NCI-H345 treated with DMSO at 0.1 percent for 48 hours (cell line): Measurements from ENCODE around the gene MTA2.

Experiments
- DNase-seq: peaks from one replicate; lab custom pipeline; 2025; ENCODE audit not compliant: unreplicated experiment; lab: John Stamatoyannopoulos, UW

Gene MTA2

DNA sequence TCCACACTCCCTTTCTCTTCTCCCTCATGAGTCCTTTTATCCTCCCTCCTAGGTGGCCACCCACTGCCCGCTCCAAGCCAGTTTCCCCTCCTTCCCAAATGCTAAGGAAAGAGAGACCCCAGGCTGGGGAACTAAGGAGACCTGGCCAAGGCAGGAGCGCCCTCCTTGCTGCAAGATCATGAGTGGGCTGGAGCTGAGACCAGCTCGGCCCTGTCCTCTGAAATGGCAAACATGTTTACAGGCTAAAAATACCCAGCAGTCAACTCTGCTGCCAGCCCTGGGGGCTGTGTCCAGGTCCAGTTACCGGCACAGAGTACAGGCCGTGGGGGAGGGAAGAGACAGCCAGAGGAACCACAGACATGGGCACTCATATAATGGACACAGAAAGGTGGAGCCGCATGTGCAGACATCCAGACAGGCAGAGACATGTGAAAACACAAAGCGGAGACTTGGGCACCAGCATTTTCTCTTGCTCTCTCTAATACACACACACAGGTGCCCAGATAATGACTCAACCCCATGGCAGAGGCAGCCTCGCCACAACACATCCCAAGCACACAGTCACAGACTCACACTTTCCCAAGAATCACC is 53.9 kb downstream of the MTA2 start:
- DNase-seq = no peak

DNA sequence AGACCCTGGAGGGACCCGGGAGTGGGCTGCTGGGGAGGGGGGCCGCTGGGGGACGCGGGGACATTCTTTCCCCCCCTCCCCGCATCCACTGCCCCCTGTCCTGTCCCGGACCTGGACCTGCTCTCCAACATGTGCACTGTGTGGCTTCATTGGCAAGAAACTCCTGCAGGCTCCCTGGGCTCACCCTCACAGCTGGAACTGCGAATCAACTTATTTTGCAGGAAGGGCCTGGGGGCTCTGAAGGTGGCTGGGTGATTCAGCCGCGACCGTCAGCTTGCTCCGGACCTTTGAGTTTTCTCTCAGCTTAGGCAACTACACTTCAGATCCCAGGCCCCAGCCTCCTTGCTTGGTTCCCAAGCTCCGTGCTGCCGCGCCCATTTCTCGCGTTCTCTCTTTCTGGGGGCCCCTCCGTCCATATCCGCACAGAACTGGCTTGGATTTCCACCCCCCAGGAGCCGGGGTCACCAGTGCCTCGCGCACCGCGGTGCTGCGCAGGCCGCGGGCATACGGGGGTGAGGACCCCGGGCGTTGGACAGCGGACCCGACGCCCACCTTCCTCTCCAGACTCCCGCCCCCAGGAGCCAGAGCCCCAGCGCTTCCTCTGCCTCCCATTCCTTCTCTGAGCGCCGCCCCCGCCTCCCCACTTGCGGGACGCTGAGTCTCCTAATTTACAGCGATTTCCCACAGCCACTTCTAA is 54.6 kb downstream of the MTA2 start:
- no peak for DNase-seq

DNA sequence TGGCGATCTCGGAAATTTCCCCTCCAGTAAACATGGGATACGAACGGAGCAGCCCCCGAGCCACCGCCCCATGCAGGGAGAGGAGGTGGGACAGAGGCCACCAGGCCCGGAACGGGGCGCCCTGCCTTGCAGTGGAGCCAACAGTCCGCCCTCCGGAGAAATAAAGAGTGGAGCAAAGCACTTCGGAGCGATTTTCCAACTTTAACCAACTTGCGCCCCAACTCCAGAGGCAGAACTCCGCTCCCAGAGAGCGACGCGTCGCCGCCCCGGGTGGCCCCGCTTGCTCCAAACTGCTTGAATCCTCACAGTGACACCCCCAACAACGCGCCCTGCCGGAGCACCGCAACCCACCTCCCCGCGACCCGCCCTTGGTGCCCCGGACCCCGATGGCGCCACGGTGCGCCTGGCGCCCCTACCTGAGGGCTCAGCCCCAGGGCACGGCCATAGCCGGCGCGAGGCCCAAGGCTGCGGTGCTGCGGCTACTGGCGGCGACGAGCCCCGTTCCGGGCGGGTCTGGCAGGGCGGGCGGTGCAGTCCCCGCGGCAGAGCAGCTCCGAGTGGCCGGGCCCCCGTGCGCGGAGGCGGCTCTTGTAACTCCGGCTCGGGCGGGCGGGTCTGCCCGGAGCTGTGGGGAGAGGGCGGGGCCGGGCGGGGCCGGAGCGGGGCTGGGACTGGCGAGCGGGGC is 55.3 kb downstream of the MTA2 start, which contains the start of gene AHNAK:
Gene AHNAK (minus strand): TSS at position 563 of the 685 bp plus-strand sequence. CDS start 10,708 bp downstream, outside the sequence.
- DNase-seq = no peak

DNA sequence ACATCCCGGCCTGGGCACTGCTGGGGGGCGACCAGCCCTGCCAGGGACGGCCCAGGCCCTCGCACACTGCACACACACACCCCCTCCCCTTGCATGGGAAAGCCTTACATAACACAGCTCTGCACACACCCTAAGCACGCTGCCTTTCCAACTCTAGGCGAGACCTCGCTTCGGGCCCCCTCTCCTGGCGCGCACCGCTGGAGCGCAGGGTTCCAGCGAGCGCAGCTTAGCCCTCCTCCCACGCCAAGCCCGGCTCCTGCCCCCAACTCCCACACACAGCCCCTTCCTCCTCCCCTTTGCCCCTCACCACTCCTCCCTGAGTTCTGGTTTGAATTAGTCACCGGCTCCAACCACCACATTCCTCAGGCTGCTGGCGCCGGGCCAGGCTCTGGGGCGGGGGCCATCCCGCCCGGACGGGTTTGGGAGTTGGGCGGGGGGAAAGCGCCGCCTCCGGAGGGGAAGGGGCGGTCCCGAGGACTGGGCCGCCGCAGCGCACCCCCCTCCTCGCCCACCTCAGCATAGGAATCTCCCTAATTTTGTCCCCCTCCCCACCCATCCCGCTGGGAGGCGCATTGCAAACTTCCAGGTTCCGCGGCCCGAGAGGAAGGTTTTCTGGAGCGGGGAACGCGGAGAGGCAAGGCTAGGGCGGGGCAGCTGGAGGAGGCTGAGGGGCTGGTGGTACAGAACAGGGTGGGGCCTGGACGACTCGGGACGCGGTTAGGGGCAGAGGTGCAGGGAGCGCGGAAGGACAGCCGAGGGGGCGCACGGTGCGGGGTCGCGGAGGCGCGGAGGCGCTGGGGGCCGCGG is 56.0 kb downstream of the MTA2 start:
- DNase-seq = no peak

DNA sequence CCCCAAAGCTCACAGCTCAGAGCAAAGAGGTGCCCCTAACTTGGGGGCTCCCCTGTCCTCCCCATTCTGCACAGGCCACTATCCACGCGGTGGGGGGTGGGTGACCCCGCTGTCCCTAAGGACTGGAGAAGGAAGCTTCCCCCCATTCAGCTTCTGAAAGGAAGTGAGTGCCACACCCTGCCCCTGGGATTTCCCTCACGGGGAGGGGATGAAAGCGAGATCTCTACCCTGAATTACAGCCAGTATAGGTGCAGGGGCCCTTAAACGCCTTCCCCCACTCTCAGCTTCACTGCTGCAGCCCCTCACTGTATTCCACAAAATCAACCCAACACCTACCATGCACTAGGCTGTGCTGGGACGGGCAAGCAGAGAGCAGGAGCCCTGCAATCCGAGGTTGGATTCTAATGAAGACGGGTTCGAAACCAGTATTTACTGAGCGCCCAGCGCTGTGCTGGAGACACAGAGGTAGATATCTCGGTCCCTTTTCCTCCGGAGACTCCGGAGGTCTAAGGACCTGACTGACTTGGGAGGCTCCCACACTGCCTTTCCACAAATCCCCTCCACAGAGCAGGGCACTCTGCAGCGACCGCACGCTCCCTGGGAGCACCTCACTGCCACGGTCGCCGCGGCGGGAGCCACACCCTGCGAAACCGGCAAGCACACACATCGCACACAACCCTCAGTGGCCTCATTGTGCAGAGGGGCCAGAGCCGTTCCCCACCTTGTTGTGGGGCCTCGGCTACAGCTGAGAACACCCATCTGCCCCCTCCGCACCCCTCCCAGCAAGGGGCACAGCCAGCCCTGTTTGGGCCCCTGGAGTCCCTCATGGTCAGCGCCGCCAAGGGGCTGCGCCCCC is 56.9 kb downstream of the MTA2 start:
- DNase-seq = no peak

DNA sequence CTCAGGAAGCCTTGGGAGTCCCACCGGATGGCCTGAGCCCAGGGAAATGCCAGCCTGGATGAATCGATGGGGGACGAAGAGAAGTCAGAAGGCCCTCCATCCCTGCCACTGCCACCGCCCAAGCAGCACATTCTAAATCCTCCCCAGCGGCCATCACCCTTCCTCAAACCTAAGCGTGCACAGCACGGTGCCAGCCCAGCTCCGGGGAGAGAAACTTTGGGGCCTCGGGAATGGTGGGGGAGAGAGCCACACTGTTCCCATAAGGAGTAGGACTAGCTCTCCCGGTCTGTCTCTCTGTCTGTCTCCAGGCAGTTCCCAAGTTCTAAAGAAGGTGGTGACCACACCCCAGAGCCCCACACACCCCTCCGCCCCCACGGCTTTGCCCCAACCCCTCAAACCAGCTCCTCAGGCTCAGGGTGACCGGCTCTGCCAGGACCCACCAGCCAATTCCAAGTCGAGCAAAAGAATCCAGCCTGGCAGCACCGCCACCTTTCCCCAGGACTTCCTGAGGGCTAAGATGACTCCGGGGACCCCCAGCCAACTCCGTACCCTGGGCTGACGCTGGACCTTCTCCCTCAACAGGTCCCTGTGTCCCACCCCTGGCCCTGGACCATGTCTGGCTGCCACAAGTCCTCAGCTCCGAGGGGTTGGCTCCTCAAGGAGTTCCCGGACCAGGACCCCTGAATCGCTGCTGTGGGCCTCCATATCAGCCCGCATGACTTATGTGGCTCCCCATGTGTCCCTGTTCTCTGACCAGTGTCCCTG is 57.8 kb downstream of the MTA2 start:
- DNase-seq = no peak
